ENCODE measurements around the gene H2BK1. TPM values are rescaled to one million over a fixed set of nuclear protein-coding genes. Genes with fewer than 3 reads are reported as not detected.

Gene H2BK1
- polyA plus RNA-seq (2013), result not detected

DNA sequence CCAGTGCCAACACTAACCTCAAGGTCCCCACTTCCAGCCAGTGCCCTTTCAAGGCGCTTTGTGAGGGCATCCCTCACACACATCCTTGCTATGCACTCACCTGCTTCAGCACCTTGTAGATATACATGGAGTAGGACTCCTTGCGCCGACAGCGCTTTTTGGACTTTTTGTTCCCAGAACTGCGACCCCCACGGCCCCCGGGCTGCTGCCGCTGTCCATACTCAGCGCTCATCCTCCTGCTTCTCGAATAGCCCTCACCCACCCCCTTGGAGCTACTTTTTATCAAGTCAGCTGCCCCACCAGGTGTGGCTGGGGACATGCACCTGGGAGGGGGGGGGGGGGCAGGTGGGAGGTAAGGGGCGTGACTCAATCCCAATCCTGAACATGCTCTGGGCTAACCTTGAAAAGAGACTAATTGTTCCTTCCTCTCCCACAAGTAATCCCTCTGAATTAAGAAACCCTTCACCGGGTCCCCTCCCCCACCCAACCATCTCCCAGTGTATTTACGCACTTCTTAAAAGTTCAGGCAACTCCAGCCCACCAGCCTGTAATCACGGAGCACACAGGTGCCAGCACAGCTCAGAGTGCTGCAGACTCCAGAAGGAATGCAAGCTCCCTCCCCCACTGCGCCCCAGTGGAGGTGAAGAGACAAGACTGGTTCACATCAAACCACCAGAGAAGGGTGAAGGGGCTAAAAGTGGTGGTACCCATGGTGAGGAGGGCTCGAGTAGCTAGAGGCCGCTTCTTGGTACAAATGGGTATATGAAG, at the start of gene H2BK1:
TSS of gene H2BK1 (minus strand) at position 402 of the 768 bp plus-strand sequence. CDS start at position 232, 170 bp downstream.
- Histone ChIP-seq H3K36me3 (ENCODE audit: control insufficient read depth in 4 of 4, insufficient read depth in 4 of 4, low read length in 3 of 4) (peaks cover 8 to 38% (median 21%) of the 10 kb centered on the region in 4 experiments), H3K4me1 (ENCODE audit: control extremely low read depth in 1 of 4, control insufficient read depth in 4 of 4, insufficient read depth in 4 of 4, low read length in 3 of 4) (peaks cover 8 to 33% (median 26%) of the 10 kb centered on the region in 4 experiments), H3K27me3 (replicated peaks in 2 of 5; ENCODE audit: control insufficient read depth in 4 of 5, insufficient read depth in 5 of 5, low read length in 4 of 5) (peaks cover 0 to 5% (median 0%) of the 10 kb centered on the region in 5 experiments), H3K4me3 (ENCODE audit: control insufficient read depth in 1 of 7, extremely low read depth in 1 of 7, insufficient read depth in 4 of 7, low read depth in 2 of 7, low read length in 6 of 7) (no peak within 1 kb of the TSS), H3K27ac (ENCODE audit: insufficient read depth in 1 of 2, low read depth in 1 of 2, low read length in 2 of 2, poor library complexity in 1 of 2, severe bottlenecking in 2 of 2) (no peak within 1 kb of the TSS), H3K9me3 (ENCODE audit: control extremely low read depth in 1 of 5, control insufficient read depth in 4 of 5, insufficient read depth in 2 of 5, low read depth in 1 of 5, low read length in 4 of 5) (no peaks in the 10 kb centered on the region)
- WGBS (ENCODE audit: insufficient coverage), result 98% methylated on average over 10 of the region's 17 CpGs
- DNase-seq, result no peak
- ChIA-PET POLR2A (no interaction called here), CTCF (interaction anchor here (2.1 kb wide), 1 partner anchor 34 kb away, joined by 8 read pairs; no protein-coding TSS in a partner anchor)

GRCh38 chr7:151257990-151258389, 47.7 kb upstream of the H2BK1 start:
- Histone ChIP-seq H3K27ac (ENCODE audit: insufficient read depth in 1 of 2, low read depth in 1 of 2, low read length in 2 of 2, poor library complexity in 1 of 2, severe bottlenecking in 2 of 2) (no peak overlapping the region), H3K9me3 (ENCODE audit: control extremely low read depth in 1 of 5, control insufficient read depth in 4 of 5, insufficient read depth in 2 of 5, low read depth in 1 of 5, low read length in 4 of 5) (no peaks in the 10 kb centered on the region), H3K4me3 (ENCODE audit: control insufficient read depth in 1 of 7, extremely low read depth in 1 of 7, insufficient read depth in 4 of 7, low read depth in 2 of 7, low read length in 6 of 7) (no peak overlapping the region), H3K4me1 (ENCODE audit: control extremely low read depth in 1 of 4, control insufficient read depth in 4 of 4, insufficient read depth in 4 of 4, low read length in 3 of 4) (no peaks in the 10 kb centered on the region), H3K27me3 (replicated peaks in 2 of 5; ENCODE audit: control insufficient read depth in 4 of 5, insufficient read depth in 5 of 5, low read length in 4 of 5) (peaks cover 0 to 26% (median 21%) of the 10 kb centered on the region in 5 experiments), H3K36me3 (ENCODE audit: control insufficient read depth in 4 of 4, insufficient read depth in 4 of 4, low read length in 3 of 4) (no peaks in the 10 kb centered on the region)
- CTCF ChIA-PET, result interaction anchor here (1.2 to 3.2 kb wide), 3 partner anchors 10 to 49 kb away, joined by 3 to 15 read pairs (median 3); no protein-coding TSS in a partner anchor
- POLR2A ChIA-PET, result no interaction called here
- 100% methylated on average over 5 of the region's 7 CpGs for WGBS (ENCODE audit: insufficient coverage)
- no peak for DNase-seq

- Histone ChIP-seq H3K27ac (ENCODE audit: insufficient read depth in 1 of 2, low read depth in 1 of 2, low read length in 2 of 2, poor library complexity in 1 of 2, severe bottlenecking in 2 of 2) (no peak overlapping the region), H3K27me3 (replicated peaks in 2 of 5; ENCODE audit: control insufficient read depth in 4 of 5, insufficient read depth in 5 of 5, low read length in 4 of 5) (peaks cover 0 to 40% (median 26%) of the 10 kb centered on the region in 5 experiments), H3K36me3 (ENCODE audit: control insufficient read depth in 4 of 4, insufficient read depth in 4 of 4, low read length in 3 of 4) (no peaks in the 10 kb centered on the region), H3K9me3 (ENCODE audit: control extremely low read depth in 1 of 5, control insufficient read depth in 4 of 5, insufficient read depth in 2 of 5, low read depth in 1 of 5, low read length in 4 of 5) (no peaks in the 10 kb centered on the region), H3K4me1 (ENCODE audit: control extremely low read depth in 1 of 4, control insufficient read depth in 4 of 4, insufficient read depth in 4 of 4, low read length in 3 of 4) (peaks cover 0 to 7% (median 5%) of the 10 kb centered on the region in 4 experiments), H3K4me3 (ENCODE audit: control insufficient read depth in 1 of 7, extremely low read depth in 1 of 7, insufficient read depth in 4 of 7, low read depth in 2 of 7, low read length in 6 of 7) (no peak overlapping the region)
- ChIA-PET POLR2A (interaction anchor here (0.8 kb wide), 1 partner anchor 128 kb away, joined by 4 read pairs; no protein-coding TSS in a partner anchor), CTCF (interaction anchor here (0.8 to 3.2 kb wide), 7 partner anchors 9 to 94 kb away, joined by 3 to 15 read pairs (median 4); no protein-coding TSS in a partner anchor)
- WGBS (ENCODE audit: insufficient coverage), result 93% methylated on average over 16 of the region's 16 CpGs
- no peak for DNase-seq
Measured at GRCh38 chr7:151256410-151257045, 46.2 kb upstream of the H2BK1 start.

DNA sequence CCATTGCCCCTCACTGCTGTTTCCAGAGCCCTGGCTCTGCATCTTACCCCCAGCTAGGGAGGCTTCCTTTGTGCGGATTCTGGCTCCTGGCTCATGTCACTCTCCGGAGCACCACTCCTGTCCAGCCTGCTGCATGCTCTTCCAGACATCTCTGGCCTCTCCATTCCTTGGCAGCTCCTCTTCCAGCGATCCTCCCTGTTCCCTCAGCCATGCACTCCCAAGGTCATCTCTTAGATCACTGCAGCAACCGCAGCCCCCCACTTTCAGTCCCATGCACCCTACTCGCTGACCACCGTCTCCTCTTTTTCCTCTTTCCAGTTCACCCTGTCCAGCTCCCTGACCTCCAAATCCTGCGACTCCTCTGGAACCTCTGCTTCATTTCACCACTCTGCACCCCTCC, 45.1 kb upstream of the H2BK1 start:
- ChIA-PET POLR2A (no interaction called here), CTCF (interaction anchor here (1.4 to 3.2 kb wide), 4 partner anchors 8 to 85 kb away, joined by 3 to 15 read pairs (median 5); no protein-coding TSS in a partner anchor)
- H3K27ac ChIP-seq (ENCODE audit: insufficient read depth in 1 of 2, low read depth in 1 of 2, low read length in 2 of 2, poor library complexity in 1 of 2, severe bottlenecking in 2 of 2), result no peak overlapping the region
- no peaks in the 10 kb centered on the region for H3K9me3 ChIP-seq (ENCODE audit: control extremely low read depth in 1 of 5, control insufficient read depth in 4 of 5, insufficient read depth in 2 of 5, low read depth in 1 of 5, low read length in 4 of 5)
- WGBS (ENCODE audit: insufficient coverage), result 99% methylated on average over 7 of the region's 7 CpGs
- H3K27me3 ChIP-seq (replicated peaks in 2 of 5; ENCODE audit: control insufficient read depth in 4 of 5, insufficient read depth in 5 of 5, low read length in 4 of 5), result peaks cover 0 to 51% (median 32%) of the 10 kb centered on the region in 5 experiments
- peaks cover 0 to 11% (median 7%) of the 10 kb centered on the region in 4 experiments for H3K4me1 ChIP-seq (ENCODE audit: control extremely low read depth in 1 of 4, control insufficient read depth in 4 of 4, insufficient read depth in 4 of 4, low read length in 3 of 4)
- DNase-seq, result no peak
- H3K36me3 ChIP-seq (ENCODE audit: control insufficient read depth in 4 of 4, insufficient read depth in 4 of 4, low read length in 3 of 4), result no peaks in the 10 kb centered on the region
- H3K4me3 ChIP-seq (ENCODE audit: control insufficient read depth in 1 of 7, extremely low read depth in 1 of 7, insufficient read depth in 4 of 7, low read depth in 2 of 7, low read length in 6 of 7), result no peak overlapping the region

GRCh38 chr7:151254851-151255250, 44.6 kb upstream of the H2BK1 start:
- DNase-seq, result no peak
- H3K4me3 ChIP-seq (ENCODE audit: control insufficient read depth in 1 of 7, extremely low read depth in 1 of 7, insufficient read depth in 4 of 7, low read depth in 2 of 7, low read length in 6 of 7), result no peak overlapping the region
- H3K27ac ChIP-seq (ENCODE audit: insufficient read depth in 1 of 2, low read depth in 1 of 2, low read length in 2 of 2, poor library complexity in 1 of 2, severe bottlenecking in 2 of 2), result no peak overlapping the region
- peaks cover 0 to 11% (median 7%) of the 10 kb centered on the region in 4 experiments for H3K4me1 ChIP-seq (ENCODE audit: control extremely low read depth in 1 of 4, control insufficient read depth in 4 of 4, insufficient read depth in 4 of 4, low read length in 3 of 4)
- no peaks in the 10 kb centered on the region for H3K9me3 ChIP-seq (ENCODE audit: control extremely low read depth in 1 of 5, control insufficient read depth in 4 of 5, insufficient read depth in 2 of 5, low read depth in 1 of 5, low read length in 4 of 5)
- 77% methylated on average over 6 of the region's 11 CpGs for WGBS (ENCODE audit: insufficient coverage)
- CTCF ChIA-PET, result interaction anchor here (1.3 to 1.4 kb wide), 2 partner anchors 9 to 85 kb away, joined by 3 to 5 read pairs; no protein-coding TSS in a partner anchor
- H3K36me3 ChIP-seq (ENCODE audit: control insufficient read depth in 4 of 4, insufficient read depth in 4 of 4, low read length in 3 of 4), result no peaks in the 10 kb centered on the region
- POLR2A ChIA-PET, result no interaction called here
- peaks cover 0 to 56% (median 37%) of the 10 kb centered on the region in 5 experiments for H3K27me3 ChIP-seq (replicated peaks in 2 of 5; ENCODE audit: control insufficient read depth in 4 of 5, insufficient read depth in 5 of 5, low read length in 4 of 5)

DNA sequence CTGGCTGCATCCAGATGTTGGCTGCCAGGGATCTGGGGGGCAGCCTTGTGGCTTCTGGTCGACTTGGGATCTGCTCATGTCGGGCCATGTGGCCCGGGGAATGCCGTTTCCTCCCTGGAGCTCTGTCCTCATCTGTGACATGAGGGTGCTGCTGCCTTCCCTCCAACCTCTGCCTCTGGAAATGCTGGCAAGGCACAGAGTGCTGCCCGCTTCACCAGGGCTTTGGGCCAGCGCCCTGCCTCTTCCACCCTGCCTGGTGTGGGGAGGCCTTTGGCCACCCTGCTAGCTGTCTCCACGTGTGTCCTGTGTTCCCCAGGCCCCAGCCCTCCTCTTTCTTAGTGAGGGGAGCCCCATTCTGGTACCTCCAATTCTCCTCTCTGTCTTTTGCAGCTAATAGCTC, 44.0 kb upstream of the H2BK1 start:
- Histone ChIP-seq H3K9me3 (ENCODE audit: control extremely low read depth in 1 of 5, control insufficient read depth in 4 of 5, insufficient read depth in 2 of 5, low read depth in 1 of 5, low read length in 4 of 5) (no peaks in the 10 kb centered on the region), H3K36me3 (ENCODE audit: control insufficient read depth in 4 of 4, insufficient read depth in 4 of 4, low read length in 3 of 4) (no peaks in the 10 kb centered on the region), H3K27ac (ENCODE audit: insufficient read depth in 1 of 2, low read depth in 1 of 2, low read length in 2 of 2, poor library complexity in 1 of 2, severe bottlenecking in 2 of 2) (no peak overlapping the region), H3K4me3 (ENCODE audit: control insufficient read depth in 1 of 7, extremely low read depth in 1 of 7, insufficient read depth in 4 of 7, low read depth in 2 of 7, low read length in 6 of 7) (no peak overlapping the region), H3K4me1 (ENCODE audit: control extremely low read depth in 1 of 4, control insufficient read depth in 4 of 4, insufficient read depth in 4 of 4, low read length in 3 of 4) (peaks cover 0 to 15% (median 12%) of the 10 kb centered on the region in 4 experiments), H3K27me3 (replicated peaks in 2 of 5; ENCODE audit: control insufficient read depth in 4 of 5, insufficient read depth in 5 of 5, low read length in 4 of 5) (peaks cover 0 to 62% (median 39%) of the 10 kb centered on the region in 5 experiments)
- WGBS (ENCODE audit: insufficient coverage), result 89% methylated on average over 7 of the region's 7 CpGs
- ChIA-PET POLR2A (no interaction called here), CTCF (interaction anchor here (1.3 kb wide), 1 partner anchor 9 kb away, joined by 5 read pairs; no protein-coding TSS in a partner anchor)
- no peak for DNase-seq

Data from common myeloid progenitor, CD34-positive (primary cell).